Measurements from ENCODE around the gene CDK2.

- no peak for TF ChIP-seq CTCF (conservative IDR thresholded peaks at IDR 0.05)
- no peak for TF ChIP-seq ZFX (IDR thresholded peaks at IDR 0.05)
Measured at GRCh38 chr12:55997535-55997859, 30.9 kb downstream of the CDK2 start.

All from C4-2B (cell line).